ENCODE results near the gene RNGTT. TPM values are rescaled to one million over a fixed set of nuclear protein-coding genes. Genes with fewer than 3 reads are reported as not detected.

RNGTT gene
- total RNA-seq, 1 donor from 2014 or later: 11.4 TPM

DNA sequence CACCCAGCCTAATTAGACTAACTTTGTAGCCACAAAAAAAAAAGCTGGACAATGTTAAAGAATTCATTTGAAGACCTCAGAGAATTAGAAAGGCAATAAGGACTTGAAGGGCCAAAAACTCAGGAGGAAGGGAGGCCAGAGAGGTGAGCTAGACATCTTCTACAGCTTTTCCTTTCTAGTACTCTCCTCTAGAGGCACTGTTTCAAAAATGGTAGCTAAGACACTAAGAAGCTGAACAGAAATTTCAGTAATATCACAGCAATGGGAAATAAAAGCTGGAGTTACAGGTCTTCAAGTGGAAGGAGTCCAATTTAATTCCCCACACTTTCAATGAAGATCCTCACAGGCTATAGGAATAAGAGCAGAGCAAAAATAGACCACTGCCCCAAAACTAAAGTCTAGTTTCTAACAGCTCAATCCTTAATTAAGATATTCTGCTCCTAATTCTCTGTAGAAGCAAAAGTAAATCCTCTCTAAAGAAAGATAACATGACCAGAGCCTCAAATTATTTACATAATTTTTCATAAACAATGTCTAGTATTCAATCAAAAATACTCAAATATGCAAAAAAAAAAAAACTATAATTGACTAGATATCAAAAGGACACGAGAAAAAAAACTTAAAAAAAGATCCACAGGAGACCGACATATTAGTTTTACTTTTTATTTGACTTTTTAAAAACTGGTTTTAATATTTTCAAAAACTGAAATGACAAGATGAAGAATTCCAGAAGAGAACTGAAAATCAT lies 63.7 kb downstream of the RNGTT start:
- DNase-seq (no peak), ATAC-seq (no peak)
- Histone ChIP-seq H3K4me1 (no peaks in the 10 kb centered on the region), H3K27me3 (ENCODE audit: low read depth) (no peaks in the 10 kb centered on the region), H3K4me3 (no peak overlapping the region), H3K36me3 (peaks cover 8% of the 10 kb centered on the region), H3K9me3 (no peaks in the 10 kb centered on the region), H3K27ac (no peak overlapping the region)
- intact Hi-C loops (cut with DNase I): no loop called here
- TF ChIP-seq, protein P1, sequence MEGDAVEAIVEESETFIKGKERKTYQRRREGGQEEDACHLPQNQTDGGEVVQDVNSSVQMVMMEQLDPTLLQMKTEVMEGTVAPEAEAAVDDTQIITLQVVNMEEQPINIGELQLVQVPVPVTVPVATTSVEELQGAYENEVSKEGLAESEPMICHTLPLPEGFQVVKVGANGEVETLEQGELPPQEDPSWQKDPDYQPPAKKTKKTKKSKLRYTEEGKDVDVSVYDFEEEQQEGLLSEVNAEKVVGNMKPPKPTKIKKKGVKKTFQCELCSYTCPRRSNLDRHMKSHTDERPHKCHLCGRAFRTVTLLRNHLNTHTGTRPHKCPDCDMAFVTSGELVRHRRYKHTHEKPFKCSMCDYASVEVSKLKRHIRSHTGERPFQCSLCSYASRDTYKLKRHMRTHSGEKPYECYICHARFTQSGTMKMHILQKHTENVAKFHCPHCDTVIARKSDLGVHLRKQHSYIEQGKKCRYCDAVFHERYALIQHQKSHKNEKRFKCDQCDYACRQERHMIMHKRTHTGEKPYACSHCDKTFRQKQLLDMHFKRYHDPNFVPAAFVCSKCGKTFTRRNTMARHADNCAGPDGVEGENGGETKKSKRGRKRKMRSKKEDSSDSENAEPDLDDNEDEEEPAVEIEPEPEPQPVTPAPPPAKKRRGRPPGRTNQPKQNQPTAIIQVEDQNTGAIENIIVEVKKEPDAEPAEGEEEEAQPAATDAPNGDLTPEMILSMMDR (IDR thresholded peaks at IDR 0.05): no peak

DNA sequence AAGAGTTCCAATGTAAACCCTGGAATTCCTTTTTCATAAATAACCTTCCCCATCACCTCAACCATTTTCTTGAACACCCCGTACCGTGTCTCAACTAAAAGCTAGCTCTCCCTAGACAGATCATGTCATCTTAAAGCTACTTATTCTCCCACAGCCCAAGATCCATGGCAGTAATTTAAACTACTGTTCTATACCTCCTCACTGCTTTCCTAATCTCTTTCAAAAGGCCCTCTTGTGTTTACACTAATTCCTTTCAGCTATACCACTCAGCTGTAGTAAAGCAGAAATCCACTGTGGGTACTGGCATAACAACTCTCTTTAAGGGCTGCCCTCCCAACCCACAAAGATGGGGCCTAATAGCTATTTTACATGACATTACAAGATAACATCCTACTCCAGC lies 67.5 kb downstream of the RNGTT start:
- H3K27me3 ChIP-seq (ENCODE audit: low read depth): no peaks in the 10 kb centered on the region
- H3K4me1 ChIP-seq: no peaks in the 10 kb centered on the region
- H3K36me3 ChIP-seq: no peaks in the 10 kb centered on the region
- intact Hi-C loops (cut with DNase I): no loop called here
- DNase-seq (no peak), ATAC-seq (no peak)
- TF ChIP-seq, protein P1 (IDR thresholded peaks at IDR 0.05): no peak
- H3K4me3 ChIP-seq: no peak overlapping the region
- H3K27ac ChIP-seq: no peak overlapping the region
- H3K9me3 ChIP-seq: no peaks in the 10 kb centered on the region

DNA sequence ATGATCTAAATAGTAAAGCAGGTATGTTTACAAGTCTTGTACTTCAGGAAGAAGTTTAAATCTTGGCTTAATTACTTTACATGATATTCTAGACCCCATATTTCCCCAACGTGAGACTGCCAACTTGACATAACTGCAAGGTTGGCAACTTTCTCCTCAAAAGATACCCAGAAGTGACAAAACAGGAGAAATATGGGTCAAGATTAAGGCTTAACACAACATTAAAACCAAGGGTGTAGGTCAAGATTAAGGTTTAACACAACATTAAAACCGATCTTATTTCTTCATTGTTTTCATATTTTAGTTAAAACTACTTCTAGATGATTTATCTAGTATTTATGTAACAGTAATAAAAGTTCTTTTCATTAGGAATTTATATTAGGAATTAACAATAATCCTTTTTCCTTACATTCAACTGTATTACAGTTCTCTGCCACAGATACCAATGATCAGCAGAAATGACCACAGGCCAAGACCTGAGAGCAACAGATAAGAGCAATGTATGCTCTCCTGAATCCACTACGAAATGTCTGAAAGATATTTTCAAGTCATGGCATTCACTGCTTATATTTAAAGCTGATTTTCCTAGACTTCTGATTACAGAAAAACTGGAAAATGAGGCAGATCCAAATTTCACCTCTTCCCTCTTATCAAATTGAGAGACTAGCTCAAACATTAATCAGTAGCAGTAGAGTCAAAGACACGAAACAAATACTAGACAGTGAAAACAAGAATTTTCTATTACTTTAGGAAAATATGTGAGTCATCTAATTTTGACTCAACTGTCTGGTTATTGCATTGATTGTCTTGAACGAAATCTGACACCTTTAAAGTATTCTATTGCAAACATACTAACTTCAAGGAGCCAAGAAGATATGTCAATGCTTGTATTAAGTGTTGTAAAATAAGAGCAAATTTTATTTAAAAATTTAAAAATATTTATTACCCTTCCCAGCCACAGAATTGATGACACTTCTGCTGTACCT lies 72.3 kb downstream of the RNGTT start:
- ATAC-seq (no peak), DNase-seq (no peak)
- peaks cover 12% of the 10 kb centered on the region for H3K36me3 ChIP-seq
- H3K27ac ChIP-seq: no peak overlapping the region
- H3K27me3 ChIP-seq (ENCODE audit: low read depth): no peaks in the 10 kb centered on the region
- intact Hi-C loops (cut with DNase I): no loop called here
- H3K9me3 ChIP-seq: no peaks in the 10 kb centered on the region
- H3K4me3 ChIP-seq: no peak overlapping the region
- TF ChIP-seq, protein P1 (IDR thresholded peaks at IDR 0.05): no peak
- H3K4me1 ChIP-seq: no peaks in the 10 kb centered on the region

DNA sequence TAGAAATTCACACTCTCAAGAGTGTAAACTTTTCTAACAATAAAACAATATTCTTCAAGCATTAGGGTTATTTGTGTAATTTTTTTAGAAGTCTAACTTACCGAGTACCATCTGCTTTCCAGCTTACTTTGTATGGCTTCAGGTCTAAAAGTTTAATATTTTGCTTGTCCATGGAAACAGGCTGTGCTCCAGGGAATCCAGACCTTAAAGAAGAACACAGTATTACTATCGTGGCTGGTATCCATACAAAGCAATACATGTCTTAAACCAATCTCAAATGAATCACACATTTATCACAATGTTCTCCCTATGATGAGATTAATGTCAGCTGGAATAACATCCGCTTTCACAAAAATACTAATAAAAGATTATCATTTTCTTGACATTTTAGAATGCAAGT lies 73.0 kb downstream of the RNGTT start:
- Histone ChIP-seq H3K27me3 (ENCODE audit: low read depth) (no peaks in the 10 kb centered on the region), H3K4me3 (no peak overlapping the region), H3K9me3 (no peaks in the 10 kb centered on the region), H3K36me3 (peaks cover 12% of the 10 kb centered on the region), H3K27ac (no peak overlapping the region), H3K4me1 (no peaks in the 10 kb centered on the region)
- no peak for DNase-seq
- ATAC-seq: no peak
- TF ChIP-seq, protein P1 (IDR thresholded peaks at IDR 0.05): no peak
- intact Hi-C loops (cut with DNase I): no loop called here

DNA sequence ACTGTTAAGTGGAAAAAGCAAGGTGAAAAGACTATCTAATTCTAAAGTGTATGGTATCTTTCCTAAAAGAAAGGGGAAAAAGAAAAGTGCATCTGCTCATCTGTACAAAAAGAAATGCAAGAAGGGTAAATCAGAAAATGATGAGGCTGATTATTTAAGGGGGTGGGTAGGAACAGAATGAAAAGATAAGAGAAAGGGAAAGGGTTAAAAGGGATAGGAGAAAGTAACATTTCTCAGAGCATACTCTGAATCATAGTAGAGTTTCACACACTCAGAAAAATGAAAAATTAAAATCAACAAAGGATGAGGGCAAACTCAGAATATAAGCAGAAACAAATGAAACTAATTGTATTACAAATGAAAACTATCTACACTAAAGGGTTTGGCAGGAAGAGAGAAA lies 79.1 kb downstream of the RNGTT start:
- ATAC-seq (no peak), DNase-seq (no peak)
- Histone ChIP-seq H3K4me3 (no peak overlapping the region), H3K4me1 (no peaks in the 10 kb centered on the region), H3K27ac (no peak overlapping the region), H3K9me3 (no peaks in the 10 kb centered on the region), H3K36me3 (peaks cover 2% of the 10 kb centered on the region), H3K27me3 (ENCODE audit: low read depth) (no peaks in the 10 kb centered on the region)
- intact Hi-C loops (cut with DNase I): no loop called here
- TF ChIP-seq, protein P1 (IDR thresholded peaks at IDR 0.05): no peak
